HUDEP-2 (cell line): ENCODE data around the gene SMC5.
A peak's percentile ranks its signal among the peaks of the same experiment; 100 is the strongest.
"Not testable (repeated sequence)": the region's sequence is repeated elsewhere in the genome, so short reads cannot be mapped to it uniquely, and the experiment has no call there.

Source experiments
- DNase-seq, 76 experiments: peaks; one replicate each; lab custom pipeline; 2025; ENCODE audit not compliant: unreplicated experiment in 76 of 76; lab: John Stamatoyannopoulos, UW

Gene SMC5

DNA sequence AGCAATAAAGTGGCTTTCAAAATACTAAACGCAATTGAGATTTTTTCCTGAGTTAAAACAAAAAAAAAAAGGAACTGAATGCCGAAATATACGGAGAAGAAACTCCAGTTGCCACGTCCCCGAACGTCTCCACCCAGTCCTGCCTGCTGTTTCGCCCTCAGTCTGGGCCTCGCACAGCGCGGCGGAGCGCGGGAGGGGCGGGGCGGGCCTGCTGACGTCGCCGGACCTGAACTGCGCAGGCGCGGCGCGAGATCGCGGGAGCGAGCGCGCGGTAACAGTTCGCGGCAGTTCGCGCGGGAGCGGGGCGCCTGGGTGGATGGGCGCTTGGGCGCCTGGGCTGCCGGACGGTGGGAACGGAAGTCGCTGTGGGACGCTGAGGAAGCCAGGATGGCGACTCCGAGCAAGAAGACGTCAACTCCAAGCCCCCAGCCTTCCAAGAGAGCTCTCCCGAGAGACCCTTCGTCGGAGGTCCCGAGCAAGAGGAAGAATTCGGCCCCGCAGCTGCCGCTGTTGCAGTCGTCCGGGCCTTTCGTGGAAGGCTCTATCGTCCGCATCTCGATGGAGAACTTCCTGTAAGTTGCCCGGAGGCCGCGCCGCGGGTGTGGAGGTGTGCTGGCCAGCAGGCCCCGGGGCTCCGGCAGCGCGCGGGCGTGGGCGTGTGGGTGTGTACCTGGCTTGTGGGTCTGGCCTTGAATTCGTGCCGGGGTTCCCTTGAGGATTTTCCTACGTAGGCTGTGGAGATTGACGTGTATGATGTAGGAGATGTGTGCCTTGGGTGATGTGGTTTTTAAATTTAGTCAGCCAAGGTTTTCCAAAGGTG, at the start of gene SMC5:
Gene SMC5, plus strand, starts transcription at position 287 of the 820 bp plus-strand sequence. Its CDS starts 101 bp downstream, at position 388.
- DNase-seq: peak in 74 of 76 experiments; percentile 30 to 90 (median 80)

DNA sequence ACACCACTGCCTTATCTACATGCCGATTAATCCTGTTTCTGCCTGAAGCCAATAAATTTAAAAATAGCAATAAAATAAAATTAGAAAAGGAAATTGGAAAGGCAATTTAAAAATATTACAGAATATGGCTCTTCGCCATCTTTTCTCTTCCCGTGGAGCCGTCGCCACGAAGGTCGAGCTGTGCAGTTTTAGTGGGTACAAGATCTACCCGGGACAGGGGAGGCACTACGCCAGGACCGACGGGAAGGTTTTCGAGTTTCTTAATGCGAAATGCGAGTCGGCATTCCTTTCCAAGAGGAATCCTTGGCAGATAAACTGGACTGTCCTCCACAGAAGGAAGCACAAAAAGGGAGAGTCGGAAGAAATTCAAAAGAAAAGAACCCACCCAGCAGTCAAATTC, 41.7 kb upstream of the SMC5 start:
- DNase-seq: peak in 1 of 76 experiments; percentile 0

DNA sequence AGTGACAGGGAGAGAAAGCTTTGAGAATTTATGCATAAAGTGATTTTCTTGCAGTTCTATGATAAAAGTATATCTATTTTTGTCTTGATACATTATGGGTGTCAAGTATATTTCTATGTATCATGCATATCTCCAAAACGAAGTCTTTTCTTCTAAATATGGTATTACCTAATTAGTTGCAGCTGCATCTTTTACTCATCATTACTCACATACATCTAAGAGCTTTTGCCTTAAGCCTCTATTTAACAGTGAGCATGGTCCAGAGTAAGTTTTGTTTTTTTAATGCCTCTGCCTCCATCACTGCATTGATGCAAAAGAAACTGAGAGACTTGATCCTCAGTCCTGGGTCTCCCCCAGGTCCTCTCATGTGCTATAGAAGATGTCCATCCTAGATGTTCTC, 40.0 kb upstream of the SMC5 start:
- DNase-seq: no peak

DNA sequence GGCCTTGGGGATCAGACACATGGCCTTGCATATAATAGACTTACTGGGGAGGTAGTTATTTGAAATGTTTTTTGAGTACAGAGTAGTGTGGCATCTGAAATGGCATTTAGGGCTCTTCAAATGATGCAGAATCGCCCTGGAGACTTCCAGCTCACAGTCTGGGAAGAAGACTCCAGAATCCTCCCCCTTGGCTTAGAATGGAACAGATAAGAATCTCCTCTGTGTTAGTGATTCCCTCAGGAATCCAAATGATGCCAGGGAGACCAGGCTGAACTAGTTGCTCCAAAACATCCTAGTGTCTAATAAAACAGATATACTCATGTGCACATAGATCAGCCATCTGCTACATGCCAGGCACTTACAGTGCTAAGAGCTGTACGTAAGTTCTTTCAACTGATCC, 38.6 kb upstream of the SMC5 start:
- no peak for DNase-seq

DNA sequence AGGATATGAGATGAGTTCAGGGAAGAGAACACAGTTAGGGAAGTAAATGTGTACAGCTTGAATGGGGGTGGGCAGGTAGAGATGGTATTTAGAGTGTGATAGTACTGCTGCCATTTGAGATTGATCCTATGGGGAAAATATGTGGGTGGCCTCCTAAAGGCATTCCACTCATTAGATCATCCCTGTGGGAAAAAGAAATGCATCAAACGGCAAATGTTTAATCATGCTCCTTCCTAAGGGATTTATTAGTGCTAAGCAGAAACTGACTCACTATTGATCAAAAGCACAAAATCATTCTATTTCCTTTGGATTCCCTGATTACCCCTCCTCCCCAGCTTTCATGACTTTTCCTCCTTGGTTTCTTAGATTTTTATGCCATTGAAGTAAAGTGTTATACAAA, 36.4 kb upstream of the SMC5 start:
- DNase-seq: no peak

DNA sequence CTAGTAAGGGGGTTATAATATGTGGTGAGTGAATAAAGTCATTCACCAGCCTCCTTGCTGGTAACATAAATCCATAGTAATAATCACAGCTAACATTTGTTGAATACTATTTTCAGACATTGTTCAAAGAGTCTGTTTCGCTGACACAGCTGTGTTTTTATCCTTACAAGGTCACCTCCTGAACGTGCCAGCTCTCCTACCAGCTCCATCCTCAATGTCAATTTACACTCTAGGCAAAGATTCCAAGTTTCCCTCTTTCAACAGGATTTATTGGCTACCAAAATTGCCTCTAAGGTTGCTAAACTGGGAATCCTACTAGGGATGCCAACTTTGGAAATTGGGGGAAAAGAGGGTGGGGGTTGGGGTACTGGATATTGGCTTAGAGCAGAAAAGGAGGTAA, 30.7 kb upstream of the SMC5 start:
- no peak for DNase-seq

DNA sequence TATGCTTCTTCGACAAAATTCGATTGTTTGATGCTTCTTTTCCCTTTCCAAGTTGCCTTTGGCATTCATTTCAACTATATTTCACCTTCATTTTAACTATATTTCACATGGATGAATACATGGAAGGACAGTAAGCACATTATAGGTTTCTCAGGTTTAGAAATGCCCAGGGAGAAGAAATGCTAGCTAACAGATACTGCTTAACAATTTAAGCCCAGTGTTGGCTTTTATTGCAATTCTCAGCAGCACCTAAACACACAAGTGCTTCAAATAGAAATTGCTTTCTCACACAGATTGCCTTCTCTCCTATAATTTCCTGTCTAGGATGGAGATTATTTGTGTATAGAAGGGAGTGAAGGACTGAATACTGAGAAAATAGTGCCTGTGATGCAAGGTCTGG, 30.2 kb upstream of the SMC5 start:
- no peak for DNase-seq

DNA sequence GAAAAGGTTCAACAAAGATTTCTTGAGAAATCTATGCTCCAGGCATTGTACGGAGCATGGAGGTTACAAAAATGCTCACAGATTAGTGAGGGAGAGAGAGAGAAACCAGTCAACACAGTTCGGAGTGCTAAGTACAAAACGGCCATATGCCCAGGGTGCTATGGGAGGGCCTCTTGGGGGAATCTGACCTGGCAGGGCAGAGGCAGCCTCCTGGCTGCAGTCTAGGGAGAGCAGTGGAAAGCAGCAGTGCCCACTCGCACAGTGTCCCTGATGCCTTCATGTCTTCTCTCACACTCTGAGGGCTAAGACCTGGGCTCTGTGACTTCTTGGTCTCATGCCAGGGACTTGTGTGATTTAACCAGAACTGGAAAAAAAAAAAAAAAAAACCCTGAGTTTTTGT, 29.8 kb upstream of the SMC5 start:
- no peak for DNase-seq

DNA sequence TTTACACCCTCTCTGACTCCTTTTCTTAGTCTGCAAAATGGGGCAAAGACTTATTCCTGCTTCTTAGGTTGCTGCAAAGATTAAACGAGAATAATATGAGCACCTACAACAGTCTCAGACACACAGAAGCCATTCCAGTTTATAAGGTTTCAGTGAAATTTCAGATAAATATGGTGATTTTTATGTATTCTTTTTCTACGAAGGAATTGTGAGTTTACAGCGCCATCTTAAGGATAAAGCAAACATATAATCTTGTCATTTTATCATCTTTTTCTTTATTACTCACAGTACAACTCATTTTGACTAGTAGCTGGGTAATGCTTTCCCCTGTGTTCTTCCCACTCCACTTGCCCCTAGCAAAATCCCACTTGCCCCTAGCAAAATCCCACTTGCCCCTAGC, 29.2 kb upstream of the SMC5 start:
- peak in 1 of 76 experiments; percentile 0 for DNase-seq

DNA sequence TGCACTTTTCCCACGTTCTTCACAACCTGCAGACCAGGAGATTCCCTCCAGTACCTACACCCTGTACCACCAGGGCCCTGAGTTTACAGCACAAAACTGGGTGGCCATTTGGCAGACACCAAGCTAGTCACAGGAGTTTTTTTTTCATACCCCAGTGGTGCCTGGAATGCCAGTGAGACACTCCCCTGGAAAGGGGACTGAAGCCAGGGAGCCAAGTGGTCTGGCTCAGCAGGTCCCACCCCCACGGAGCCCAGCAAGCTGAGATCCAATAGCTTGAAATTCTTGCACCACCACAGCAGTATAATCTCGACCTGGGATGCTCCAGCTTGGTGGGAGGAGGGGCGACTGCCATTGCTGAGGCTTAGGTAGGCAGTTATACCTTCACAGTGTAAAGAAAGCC, 26.3 kb upstream of the SMC5 start:
- DNase-seq: no peak

DNA sequence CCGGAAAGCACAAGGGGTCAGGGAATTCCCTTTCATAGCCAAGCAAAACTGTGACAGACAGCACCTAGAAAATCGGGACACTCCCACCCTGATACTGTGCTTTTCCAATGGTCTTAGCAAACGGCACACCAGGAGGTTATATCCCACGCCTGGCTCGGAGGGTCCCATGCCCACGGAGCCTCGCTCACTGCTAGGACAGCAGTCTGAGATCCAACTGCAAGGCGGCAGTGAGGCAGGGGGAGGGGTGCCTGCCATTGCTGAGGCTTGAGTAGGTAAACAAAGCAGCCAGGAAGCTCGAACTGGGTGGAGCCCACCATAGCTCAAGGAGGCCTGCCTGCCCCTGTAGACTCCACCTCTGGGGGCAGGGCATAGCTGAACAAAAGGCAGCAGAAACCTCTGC, 24.6 kb upstream of the SMC5 start:
- not testable (repeated sequence) for DNase-seq

DNA sequence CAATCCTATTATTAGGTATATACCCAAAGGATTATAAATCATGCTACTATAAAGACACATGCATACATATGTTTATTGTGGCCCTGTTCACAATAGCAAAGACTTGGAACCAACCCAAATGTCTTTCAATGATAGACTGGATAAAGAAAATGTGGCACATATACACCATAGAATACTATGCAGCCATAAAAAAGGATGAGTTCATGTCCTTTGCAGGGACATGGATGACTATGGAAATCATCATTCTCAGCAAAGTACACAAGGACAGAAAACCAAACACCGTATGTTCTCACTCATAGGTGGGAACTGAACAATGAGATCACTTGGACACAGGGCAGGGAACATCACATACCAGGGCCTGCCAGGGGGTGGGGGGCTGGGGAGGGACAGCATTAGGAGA, 12.8 kb upstream of the SMC5 start:
- DNase-seq: not testable (repeated sequence)

DNA sequence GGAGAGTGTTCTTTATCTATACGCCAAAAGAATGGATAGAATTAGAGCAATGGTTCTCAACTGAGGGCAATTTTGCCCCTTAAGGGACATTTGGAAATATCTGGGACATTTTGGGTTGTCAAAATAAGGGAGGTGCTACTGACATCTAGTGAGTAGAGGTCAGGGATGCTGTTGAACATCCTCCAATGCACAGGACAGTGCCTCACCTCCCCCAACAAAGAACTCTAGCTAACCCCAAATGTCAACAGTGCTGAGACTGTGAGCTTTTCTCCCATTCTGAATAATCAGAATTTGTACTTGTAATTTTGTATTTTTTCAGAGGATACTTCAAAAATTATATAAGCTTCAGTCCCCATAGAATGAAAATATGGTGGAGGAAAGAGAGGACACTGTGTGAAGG, 8.6 kb upstream of the SMC5 start:
- DNase-seq: no peak

DNA sequence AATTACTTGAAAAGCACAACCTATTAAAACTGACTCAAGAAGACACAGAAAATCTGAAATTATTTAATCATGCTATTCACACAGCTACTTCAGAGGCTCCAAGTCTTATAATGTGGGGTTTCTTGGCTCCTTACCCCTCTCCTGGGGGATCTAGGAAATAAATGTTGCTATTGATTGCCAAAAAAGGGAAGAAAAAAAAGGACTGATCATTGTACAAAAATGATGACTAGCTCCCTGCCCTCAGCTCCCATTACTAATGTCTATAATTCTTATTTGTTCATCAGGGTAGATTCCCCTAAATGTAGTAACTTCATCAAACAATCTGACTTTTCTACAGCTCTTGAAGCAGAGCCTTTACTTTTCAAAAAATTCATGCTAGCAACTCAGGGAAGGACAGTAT, 3.3 kb upstream of the SMC5 start:
- DNase-seq: no peak

DNA sequence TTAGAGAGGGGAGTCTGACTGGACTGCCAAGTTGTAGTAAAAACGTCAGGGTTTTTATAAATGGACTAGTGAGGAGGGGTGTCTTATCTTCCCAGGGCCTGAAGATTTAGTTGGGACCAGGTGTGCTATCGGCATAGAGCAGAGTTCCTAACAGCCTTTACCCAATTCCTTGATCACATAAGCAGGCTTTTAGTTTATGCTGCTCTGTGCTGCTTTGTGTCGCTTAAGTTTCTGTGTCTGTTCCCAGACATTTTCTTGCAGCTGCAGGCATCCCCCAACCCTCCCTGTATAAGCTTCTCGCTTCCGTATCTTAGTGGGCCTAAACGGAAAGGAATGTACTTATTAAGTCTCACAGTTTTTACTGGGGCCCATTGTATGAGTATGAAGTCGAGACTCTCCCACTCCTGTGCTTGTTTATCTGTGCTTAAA, 2.6 kb upstream of the SMC5 start:
- DNase-seq: no peak

DNA sequence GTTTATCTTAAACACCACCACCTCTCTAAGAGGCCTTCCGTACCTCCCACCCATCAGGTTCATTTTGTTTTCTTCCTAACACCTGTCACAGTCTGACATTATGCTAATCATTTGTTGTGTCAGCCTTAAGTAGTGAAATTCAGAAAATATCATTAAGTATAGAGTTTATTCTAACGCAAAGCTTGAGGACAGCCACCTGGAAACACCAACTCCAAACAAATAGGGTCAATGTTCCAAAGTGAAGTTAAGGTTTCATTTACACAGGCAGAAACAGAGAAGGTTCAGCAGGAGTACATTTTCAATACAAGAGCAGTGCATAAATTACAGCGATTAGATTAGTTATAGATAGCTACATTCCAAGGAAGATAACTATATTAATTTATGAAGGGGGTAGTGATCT, 1.3 kb upstream of the SMC5 start:
- DNase-seq: no peak

DNA sequence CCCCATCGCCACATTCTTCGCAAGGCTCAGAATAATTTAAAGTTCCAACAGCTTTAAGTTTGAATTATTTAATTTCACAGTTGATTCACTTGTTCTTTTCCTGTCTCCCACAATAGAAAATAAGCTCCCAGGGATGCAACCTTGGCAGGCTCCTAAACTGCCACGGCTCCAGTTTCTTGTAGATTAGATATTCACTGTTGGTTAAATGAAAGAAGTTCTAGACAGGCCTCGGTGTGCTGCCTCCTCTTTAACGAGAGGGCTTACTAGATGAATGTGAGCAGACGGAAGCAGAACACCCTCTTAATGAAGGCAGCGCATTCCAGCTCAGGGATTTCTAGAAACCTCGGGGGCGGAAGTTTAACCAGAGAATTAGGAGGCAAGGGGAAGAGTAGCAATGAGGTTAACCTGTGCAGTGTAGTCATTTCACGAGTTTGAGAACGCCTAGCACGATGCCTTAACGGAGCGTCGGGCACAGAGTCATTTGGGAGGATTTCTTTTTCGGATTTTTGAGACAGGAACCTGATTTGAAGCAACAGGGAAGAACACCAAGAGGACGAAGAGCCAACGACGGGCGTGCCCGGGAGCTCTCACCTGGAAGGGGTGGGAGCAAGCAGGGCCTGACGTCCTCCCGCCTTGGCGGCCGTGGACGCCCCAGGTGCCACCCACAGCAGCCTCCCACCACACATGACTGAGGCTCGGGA, 637 bp upstream of the SMC5 start:
- peak in 36 of 76 experiments; percentile 6 to 76 (median 48) for DNase-seq

DNA sequence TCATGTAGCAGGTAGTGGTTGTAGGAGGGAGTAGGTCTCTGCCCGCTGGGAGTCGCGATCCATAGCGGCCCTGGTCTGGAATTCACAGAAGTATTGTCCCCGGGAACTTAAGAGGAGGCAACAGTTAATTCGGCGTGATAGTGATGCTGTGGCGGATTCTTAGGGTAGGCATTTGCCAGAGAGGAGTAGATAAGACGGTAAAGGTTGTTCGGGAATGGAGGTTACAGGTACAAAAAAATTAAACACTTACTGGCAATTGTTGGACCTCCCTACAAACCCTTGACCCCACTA, 679 bp downstream of the SMC5 start:
- DNase-seq: no peak

DNA sequence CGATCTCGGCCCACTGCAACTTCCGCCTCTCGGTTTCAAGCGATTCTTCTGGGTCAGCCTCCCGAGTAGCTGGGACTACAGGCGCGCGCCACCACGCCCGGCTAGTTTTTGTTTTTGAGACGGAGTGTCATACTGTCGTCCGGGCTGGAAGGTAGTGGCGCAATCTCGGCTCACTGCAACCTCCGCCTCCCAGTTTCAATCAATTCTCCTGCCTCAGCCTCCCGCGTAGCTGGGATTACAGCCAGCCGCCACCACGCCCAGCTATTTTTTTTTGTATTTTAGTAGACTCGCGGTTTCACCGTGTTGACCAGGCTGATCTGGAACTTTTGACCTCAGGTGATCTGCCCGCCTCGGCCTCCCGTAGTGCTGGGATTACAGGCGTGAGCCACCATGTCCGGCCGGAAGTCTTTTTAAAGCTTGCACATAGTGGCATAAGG, 1.2 kb downstream of the SMC5 start:
- no peak for DNase-seq

DNA sequence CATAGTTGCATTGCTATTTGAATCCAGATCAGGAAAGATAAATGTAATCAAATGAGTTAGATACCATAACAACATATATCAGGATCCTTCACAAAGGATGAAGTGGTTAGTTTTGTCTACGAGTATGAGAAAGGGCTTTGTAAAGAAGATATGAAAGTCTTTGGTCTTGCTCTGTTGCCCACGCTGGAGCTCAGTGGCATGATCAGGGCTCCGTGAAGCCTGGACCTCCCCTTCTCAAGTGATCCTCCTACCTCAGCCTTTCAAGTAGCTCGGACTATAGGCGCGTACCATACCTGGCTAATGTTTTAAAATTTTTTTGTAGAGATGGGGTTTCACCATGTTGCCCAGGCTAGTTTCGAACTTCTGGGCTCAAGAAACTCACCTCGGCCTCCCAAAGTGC, 1.8 kb downstream of the SMC5 start:
- no peak for DNase-seq

DNA sequence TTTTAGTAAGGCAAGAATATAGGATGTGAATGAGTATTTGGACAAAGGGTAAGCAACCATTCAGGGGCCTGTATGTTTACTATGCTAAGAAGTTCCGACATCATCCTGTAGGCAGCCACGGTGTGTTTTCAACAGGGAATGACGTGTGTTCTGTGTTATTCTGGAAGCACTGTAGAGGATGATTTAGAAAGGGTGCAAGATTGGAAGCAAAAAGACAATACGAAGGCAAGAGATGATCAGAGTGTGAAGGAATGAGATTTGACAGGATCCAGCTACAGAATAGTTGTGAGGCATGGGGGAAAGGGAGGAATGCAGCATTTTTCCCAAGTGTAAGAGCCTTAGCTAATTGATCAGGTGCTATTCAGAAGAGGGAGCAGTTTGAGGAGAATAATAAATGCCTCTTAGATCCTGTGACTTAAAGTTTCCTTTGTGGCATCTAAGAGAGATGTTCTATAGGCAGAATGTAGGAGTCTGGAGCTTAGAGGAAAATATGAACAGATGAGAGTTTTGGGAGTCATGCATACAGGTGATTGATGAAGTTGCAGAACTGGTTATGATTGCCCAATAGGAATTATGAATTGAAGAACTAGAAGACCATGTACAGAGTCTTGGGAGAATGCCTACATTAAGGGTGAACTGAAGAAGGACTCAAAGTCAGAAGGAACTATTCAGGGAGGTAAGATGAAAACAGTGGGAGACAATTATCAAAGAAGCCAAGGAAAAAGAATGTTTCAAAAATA, 2.5 kb downstream of the SMC5 start:
- DNase-seq: no peak

DNA sequence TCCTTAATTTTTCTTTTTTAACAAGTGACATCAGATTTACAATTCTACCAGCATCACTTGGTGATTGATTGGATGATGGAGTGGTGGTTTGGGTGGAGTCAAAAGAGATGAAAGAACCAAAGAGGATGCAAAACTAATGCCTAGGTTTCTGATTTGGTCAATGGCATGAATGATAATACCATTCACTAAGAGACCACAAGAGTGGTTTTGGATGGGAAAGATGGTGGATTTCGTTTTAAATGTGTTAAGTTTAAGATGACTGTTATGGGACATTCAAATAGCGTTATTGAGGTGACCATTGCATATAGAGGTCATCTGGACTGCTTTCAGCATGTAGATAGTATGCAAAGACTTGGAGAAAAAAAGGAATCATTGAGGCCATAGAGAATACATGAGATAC, 3.6 kb downstream of the SMC5 start:
- DNase-seq: no peak
